ENCODE results near the gene MREG.

Gene MREG

DNA sequence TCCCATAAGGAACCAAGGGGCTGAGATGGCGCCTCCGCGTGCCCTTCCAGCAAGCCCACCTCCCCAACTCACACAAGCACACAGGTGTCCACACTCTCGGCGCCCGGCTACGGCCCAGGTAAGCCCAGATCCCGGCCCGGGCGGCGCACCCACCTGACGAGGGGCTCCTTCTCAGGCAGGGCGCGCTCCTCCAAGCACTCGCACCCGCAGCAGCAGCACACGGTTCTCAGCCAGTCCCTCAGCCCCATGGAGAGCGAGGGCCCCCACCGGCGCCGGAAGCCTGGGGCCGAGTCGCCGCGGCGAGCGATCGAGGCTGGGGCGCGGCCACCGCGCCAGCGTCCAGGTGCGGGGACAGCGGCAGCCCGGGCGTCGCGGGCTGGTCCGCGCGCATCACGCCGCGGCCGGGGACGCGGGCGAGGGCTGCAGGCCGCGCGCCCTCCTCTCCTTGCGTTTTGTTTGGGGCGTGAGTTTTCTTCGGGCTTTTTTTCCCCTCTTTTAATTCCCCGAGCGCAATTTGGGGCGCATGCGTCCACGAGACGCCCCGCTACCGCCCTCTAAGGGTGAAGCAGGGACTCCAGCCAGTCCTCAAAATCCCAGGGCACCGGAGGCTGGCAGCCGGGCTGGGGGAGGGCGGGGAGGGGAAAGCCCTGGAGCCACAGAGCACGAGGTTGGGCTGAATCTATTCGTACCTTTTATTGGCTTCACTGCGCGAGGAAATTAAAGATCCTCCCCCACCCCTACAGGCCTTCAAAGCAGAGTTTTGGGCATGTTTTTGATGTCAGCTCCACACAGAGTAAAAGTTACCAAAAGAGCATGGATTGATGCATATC, at the start of gene MREG:
MREG (minus strand) TSS at position 472 of the 830 bp plus-strand sequence; CDS start at position 248, 224 bp downstream.
- DNase-seq = peak; percentile 84 to 89

DNA sequence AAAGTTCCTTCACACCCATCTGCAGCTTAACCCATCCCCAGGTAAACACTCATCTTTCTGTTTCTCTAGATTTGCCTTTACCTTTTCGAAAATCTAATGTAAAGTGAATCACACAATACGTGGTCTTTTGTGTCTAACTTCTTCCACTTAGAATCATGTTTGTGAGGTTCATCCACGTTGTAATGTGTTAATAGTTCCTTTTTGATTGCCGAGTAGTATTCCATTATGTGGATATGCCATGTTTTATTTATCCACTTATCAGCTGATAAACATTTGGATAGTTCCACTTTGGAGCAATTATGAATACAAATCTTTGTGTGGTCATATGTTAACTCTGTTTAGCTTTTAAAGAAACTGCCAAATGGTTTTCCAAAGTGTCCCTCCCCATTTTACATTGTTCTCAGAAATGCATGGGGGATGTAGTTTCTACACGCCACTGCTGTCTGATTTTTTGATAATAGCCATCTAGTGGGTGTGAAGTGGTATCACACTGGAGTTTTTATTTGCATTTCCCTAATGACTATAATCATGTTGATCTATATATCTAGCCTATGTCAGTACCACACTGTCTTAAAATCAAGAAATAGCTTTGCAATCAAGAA, 46.0 kb upstream of the MREG start:
- peak in 1 of 2 donors; percentile 20 for DNase-seq

DNA sequence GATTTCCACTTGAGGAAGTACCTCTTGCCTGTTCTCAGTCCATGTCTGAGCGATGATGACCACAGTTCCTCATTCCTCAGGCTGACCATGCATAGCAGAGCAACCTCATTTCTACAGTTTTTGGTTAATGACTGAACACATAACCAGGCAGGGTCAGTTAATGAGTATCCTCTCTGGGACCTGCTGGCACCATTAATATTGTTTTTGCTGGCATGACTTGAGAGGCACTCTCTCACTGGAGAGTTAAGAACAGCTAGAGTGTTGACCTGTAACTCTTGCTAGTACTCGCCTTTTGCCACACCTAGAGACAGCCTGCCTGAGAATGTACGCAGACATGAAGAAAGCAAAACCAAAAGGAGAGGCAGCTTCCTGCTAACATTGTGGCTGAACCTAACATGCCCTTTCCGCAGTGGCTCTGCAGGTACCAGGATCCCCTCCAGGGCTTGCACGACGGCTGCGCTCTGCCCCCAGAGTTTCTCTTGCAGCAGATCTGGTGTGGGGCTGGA, 44.4 kb upstream of the MREG start:
- peak; percentile 60 to 67 for DNase-seq

- no peak for DNase-seq
Measured at GRCh38 chr2:216056739-216057138, 43.4 kb upstream of the MREG start.

GRCh38 chr2:216055680-216056079, 42.3 kb upstream of the MREG start:
- DNase-seq = no peak

- no peak for DNase-seq
Measured at GRCh38 chr2:216052420-216052819, 39.1 kb upstream of the MREG start.

DNA sequence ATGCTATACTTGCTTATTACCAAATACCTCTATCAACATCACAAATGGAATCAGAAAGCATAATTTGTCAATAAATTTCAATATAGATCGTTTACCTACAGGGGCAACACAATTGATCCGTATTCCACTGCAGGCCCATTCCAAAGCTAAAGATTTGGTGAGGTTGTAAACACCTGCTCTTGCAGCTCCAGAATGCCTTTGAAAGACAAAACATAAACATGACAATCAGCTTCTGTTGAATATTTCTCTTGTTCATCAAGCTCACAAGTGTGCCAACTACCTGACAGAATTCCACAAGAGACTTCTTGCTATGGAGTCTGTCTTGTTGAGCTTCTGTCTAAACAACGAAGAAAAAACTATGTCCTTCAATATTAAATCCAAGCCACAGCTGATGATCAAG, 38.0 kb upstream of the MREG start:
- no peak for DNase-seq

GRCh38 chr2:216049452-216049851, 36.1 kb upstream of the MREG start:
- DNase-seq = no peak

DNA sequence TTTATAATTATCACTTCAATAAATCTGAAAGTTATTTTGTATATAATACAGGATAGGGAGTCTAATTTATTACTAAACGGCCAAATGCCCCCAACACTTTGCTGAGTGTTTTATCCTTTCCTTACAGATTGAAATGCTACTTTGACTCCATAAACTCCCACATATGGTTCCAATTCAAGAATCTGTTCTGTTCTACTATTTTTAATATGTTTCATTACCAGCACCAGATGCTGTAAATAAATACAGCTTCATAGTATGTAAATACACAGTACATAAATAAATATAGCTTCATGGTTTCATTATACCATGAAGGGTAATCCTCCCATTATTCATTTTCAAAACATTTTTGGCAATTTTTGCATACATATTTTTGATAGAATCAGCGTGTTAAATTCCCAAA, 34.0 kb upstream of the MREG start:
- no peak for DNase-seq

DNA sequence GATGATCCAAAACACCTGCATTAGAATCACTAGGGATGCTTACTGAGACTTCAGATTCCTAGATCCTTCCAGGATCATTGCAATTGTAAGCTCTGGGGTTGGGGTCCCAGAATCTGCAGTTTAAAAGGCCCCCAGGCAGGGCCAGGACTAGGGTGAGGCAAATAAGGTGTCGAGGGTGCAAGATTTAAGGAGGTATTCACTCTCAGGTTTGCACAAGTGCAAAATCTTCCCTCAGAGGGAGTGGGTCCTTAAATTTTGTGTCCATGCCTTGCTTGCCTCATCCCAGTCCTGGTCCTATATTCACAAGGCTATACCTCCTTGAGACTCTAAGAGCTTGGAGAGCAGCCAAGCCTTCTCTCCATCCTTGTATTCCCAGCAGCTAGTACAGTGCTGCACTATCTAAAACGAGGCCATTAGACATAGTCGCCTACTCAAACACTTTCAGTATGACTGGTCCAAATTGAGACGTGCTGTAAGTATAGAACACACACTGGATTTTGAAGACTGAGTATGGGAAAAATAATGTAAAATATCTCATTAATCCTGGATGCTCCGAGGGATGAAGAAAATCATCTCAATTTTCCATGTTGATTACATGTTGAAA, 31.6 kb upstream of the MREG start:
- no peak for DNase-seq

DNA sequence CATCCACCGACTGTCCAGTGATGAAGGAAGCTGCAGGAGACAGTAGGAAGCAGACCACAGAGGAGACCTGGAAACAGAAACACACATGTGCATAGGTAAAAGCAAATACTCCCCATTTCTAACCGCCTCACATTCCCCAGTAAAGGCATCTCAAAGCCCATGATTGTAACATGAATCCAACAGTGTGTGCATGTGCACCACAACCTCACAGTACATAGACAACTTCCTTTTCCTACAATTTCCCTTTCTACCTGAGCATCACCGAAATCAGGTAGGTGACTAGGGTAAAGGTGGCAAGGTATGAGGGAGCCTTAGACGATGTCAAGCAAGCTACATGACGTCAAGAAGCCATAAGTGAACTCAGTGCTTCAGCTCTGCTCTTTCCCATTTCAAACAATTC, 30.6 kb upstream of the MREG start:
- no peak for DNase-seq

- DNase-seq = no peak
Measured at GRCh38 chr2:216041438-216041837, 28.1 kb upstream of the MREG start.

DNA sequence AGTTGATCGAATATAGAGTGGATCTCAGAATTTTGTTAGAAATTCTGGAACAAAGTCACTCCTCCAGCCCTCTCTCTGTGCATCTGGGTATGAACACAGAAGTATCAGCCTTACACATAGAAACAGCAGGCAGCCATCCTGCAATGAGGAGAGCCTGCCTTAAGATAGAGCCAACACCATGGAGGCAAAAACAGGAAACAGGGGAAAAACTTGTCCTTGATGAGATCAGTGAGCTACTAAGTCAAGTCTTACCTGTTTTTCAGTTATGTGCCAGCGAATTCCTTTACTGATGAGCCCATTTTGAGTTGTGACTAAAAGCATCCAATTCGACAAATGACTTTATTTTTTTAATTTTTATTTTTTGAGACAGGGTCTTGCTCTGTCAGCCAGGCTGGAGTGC, 26.6 kb upstream of the MREG start:
- no peak for DNase-seq

DNA sequence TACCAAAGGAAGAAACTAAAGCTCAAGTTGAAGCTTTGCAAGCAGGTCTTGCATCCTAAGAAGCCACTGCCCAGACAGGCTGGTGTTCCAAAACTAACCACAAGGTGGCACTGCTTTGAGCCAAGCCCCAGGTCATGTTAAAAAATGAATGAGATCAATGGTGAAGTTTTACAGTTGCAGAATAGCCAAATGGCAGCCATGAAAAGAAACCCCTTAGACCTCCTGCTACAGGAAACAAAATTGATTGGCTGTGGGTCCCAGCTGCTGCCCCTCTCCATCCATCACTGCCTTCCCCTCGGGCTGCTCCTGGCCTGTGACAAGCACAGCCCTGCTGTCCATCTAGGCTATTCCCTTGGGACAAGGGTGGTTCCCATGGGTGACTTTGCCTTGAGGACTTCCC, 20.7 kb upstream of the MREG start:
- peak; percentile 65 to 79 for DNase-seq

GRCh38 chr2:216033403-216033802, 20.1 kb upstream of the MREG start:
- no peak for DNase-seq

DNA sequence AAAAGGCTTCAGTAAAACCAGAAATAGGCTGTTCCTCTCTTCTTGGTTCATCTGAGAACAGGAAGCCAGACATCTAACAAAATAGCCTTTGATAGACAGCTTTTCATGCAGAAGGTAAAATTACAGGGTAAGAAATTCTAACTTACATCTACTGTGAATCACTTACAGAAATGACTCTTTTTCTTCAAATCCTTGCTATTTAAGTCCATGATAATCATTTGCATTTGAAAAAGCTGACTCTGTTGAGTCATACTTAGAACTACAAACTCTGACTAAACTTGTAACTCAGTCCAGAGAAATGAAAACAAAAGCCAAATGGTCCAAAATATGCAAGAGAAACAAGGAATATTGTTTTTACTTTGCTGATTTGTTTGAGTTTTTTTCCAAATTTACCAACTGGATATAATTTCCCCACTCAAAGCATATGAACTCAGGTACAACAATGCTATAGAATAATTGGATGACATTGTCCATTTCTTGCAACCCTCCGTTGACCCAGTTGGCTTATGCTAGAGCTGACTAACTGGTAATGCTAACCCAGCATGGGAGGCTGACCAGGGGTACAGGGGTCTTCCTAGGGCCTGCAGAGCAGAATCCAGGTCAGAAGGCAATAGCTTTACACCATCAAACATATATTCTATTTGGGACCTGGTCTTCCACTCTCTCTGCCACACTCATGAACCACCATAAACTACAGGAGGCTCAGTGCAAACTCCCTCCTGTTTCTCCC, 18.8 kb upstream of the MREG start:
- no peak for DNase-seq

DNA sequence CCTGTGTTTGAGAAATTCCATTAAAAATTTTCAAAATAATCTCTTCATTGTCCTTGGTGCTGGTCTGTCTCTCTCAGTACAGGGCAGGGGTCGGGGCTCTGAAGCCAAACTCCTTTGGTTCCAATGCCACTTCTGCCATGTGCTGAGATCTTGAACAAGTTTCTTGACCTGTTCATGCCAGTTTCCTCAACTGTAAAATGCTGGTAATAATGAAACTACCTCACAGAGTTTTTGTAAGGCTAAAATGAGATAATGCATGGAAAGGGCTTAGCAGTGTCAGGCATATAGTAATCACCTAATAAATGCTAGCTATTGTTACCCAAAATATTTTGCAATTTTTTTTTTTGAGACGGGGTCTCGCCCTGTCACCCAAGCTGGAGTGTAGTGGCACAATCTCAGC, 16.9 kb upstream of the MREG start:
- no peak for DNase-seq

DNA sequence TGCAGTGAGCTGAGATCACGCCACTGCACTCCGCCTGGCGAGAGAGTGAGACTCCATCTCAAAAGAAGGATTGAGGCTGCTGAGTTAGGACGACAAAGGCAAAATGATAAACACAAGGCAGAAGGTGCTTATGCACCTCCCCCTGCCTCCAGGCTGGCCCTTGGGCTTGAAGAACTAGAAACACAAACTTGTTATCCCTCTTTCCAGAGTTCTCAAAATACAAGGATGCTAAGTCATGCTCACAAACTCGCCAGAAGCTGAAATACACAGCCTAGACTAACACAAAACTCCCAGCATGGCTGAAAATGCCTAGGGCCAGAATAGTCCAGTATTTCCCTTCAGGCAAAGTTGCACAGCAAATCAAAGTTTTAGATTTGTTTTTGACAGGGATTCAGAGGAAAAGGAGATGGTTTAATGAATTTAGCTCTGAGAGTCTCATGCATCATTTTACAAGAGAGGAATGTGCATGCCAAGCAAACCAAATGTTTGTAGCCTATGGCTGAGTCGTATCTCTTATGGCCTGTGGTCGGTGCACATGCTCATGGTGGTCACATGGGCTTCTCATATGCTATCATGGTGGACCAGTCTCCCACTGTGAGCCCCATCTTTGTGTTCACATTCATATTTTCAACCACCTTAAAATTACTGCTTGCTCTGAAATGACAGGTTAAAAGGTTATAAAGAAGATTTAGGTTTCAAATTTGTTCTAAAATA, 16.2 kb upstream of the MREG start:
- no peak for DNase-seq

- no peak for DNase-seq
Measured at GRCh38 chr2:216024779-216025336, 11.5 kb upstream of the MREG start.

DNA sequence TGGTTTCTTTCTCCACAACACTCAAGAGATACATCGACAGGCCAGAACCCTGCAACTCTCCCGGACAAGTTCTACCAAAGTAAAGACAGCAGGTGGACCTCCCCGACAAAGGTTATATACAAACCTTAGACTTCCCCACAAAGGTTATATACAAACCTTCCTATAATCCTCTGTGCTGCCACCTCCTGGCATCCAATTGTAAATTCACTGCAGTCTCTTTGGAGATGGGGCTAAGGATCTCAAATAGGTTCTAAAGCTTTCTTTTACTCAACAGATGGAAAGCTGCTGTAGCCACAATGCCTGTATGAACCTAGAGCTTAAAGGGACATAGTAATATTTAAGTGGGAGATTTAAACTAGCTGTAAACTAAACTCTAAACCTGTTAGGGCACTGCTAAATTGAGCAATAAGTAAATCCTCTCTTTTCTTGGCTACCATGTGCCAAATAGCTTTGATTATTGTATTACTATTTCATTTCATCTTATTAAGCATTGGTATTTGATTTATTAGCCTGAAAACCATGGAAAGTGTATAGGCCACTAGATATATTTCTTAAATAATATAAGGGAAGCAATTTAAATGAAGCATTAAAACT, 9.8 kb upstream of the MREG start:
- peak; percentile 29 to 54 for DNase-seq

DNA sequence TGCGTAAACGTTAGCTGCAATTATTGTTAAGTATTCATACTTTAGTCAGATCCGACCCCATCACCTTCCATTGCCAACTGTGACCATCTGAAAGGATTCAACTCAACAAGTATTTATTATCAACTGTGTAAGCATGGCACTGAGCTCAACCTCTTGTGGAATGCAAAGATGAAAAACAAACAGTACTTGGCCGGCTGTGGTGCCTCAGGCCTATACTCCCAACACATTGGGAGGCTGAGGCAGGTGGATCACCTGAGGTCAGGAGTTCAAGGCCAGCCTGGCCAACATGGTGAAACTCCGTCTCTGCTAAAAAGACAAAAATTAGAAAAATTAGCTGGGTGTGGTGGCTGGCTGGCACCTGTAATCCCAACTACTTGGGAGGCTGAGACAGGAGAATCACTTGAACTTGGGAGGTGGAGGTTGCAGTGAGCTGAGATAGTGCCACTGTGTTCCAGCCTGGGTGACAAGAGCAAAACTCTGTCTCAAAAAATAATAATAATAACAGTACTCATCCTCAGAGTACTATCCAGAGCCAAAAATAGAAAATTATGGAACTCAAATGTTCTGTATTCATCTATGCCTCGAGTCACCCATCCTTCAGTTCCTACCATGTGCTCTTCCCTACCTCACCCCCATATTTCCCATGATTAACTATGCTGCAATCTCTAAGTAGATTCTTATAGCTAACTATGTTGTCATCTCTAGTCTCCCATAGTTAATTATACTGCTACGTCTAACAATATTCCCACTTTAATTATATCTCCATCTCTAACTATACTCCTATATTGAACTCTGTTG, 8.6 kb upstream of the MREG start:
- DNase-seq = no peak

Data from CD4-positive, alpha-beta T cell treated with Interleukin-1 beta for 1 hour (primary cell).